CD4-positive, alpha-beta T cell treated with Interleukin-12 subunit alpha and Interleukin-12 subunit beta, for 1 hour (primary cell): Measurements from ENCODE around the gene KIAA1958.
"Not testable (repeated sequence)": the region's sequence is repeated elsewhere in the genome, so short reads cannot be mapped to it uniquely, and the experiment has no call there.

Source experiments
- DNase-seq: peaks from one replicate; pipeline ENCODE4 v3.0.0-alpha.2; 2020

The KIAA1958 gene

GRCh38 chr9:112556497-112557442 lies 70.1 kb downstream of the KIAA1958 start:
- DNase-seq = no peak

GRCh38 chr9:112558476-112558875 lies 71.8 kb downstream of the KIAA1958 start:
- no peak for DNase-seq

GRCh38 chr9:112558978-112559377 lies 72.4 kb downstream of the KIAA1958 start:
- no peak for DNase-seq

GRCh38 chr9:112559629-112560413 lies 73.2 kb downstream of the KIAA1958 start:
- DNase-seq = no peak

GRCh38 chr9:112562235-112562958 lies 75.8 kb downstream of the KIAA1958 start:
- no peak for DNase-seq

GRCh38 chr9:112569186-112569585 lies 82.6 kb downstream of the KIAA1958 start:
- no peak for DNase-seq

GRCh38 chr9:112570671-112571167 lies 84.1 kb downstream of the KIAA1958 start:
- DNase-seq = no peak

- no peak for DNase-seq
Measured at GRCh38 chr9:112571624-112572355, 85.2 kb downstream of the KIAA1958 start.

GRCh38 chr9:112572416-112572815 lies 85.8 kb downstream of the KIAA1958 start:
- no peak for DNase-seq

- no peak for DNase-seq
Measured at GRCh38 chr9:112574008-112574407, 87.4 kb downstream of the KIAA1958 start.

GRCh38 chr9:112575107-112575506 lies 88.5 kb downstream of the KIAA1958 start:
- no peak for DNase-seq

- DNase-seq = no peak
Measured at GRCh38 chr9:112581469-112582176, 95.0 kb downstream of the KIAA1958 start.

GRCh38 chr9:112582371-112583262 lies 96.0 kb downstream of the KIAA1958 start:
- no peak for DNase-seq

- DNase-seq = no peak
Measured at GRCh38 chr9:112586599-112587155, 100.0 kb downstream of the KIAA1958 start.

GRCh38 chr9:112591875-112592274 lies 105.2 kb downstream of the KIAA1958 start:
- DNase-seq = not testable (repeated sequence)

- no peak for DNase-seq
Measured at GRCh38 chr9:112599732-112600131, 113.1 kb downstream of the KIAA1958 start.

GRCh38 chr9:112601636-112602035 lies 115.0 kb downstream of the KIAA1958 start:
- DNase-seq = no peak

- no peak for DNase-seq
Measured at GRCh38 chr9:112604790-112605189, 118.2 kb downstream of the KIAA1958 start.

GRCh38 chr9:112605518-112605917 lies 118.9 kb downstream of the KIAA1958 start:
- no peak for DNase-seq
